ENCODE data around the gene GNB4. TPM values are rescaled to one million over a fixed set of nuclear protein-coding genes. Genes with fewer than 3 reads are reported as not detected.

GNB4 gene
- 60.8 and 61.6 TPM in 2 replicates for total RNA-seq

DNA sequence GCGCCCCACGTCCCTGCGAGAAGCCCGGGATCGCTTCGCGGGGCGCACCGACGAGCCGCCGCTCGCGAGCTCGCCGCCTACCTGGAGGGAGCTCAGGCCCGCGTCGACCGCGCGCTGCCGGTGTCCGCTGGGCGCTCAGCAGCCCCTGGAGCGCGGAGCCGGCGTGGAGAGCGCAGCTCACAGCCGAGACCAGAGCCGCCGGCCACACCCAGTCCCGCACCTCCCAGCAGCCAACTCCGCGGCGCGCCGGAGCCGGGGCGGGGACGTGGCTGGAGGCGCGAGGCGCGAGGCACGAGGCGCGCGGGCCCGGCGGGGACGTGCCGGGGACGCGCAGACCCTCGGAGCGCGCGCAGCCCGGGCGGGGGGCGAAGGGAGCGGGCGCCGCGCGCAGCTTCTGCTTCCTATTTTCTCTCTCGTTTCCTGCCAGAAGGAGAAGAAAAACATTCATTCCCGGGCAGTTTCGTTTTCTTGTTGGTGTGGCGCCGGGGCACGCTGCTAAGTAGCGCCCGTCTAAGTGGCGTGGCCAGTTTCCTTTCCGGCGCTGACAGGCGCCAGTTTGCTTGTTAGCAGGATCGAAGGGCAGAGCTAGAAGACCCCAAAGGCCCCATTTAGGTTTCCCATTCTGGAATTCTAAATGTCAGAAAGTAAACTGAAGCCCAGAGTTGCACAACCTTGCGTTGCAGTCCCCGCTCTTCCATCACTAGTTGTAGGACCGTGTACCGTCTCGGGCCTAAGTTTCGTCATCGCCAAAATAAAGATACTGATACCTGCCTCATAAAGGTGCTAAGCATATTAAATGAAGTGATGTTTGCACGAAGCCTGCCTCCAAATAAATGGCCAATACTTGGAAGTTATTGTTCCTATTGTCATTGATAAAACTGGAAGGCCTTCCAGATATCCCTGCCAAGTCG is at the start of gene GNB4:
GNB4 (minus strand) TSS at position 206 of the 911 bp plus-strand sequence. CDS start 25,270 bp downstream, outside the sequence.
- DNase-seq (ENCODE audit: low read depth in 2 of 2), result peak; percentile 75 to 93

DNA sequence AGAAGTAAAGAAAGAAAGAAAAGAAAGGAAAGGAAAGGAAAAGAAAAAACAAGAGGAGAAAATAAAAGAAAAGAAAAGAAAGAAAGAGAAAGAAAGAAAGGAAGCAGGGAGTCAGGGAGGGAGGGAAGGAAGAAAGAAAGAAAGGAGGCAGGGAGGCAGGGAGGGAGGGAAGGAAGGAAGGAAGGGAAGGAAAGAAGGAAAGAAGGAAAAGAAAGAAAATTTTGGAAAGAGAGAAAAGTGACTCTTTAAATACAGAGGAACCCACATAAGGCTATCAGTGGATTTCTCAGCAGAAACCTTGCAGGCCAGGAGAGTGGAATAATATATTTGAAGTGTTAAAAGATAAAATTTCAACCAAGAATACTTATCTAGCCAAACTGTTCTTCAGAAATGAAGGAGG is 44.2 kb upstream of the GNB4 start:
- no peak for DNase-seq (ENCODE audit: low read depth in 2 of 2)

DNA sequence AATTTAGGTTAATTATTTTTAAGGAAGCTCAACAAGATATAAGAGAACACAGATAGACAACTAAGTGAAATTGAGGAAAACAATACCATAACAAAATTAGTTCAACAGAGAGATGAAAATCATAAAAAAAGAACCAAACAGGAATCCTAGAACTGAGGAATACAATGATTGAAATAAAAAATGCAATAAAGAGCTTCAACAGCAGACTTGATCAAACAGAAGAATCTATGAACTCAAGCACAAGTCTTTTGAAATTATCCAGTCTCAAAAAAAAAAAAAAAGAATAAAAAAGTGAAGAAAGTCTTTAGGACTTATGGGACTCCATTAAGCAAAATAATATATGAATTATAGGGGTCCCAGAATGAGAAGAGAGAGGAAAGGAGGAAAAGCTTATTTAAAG is 42.0 kb upstream of the GNB4 start:
- no peak for DNase-seq (ENCODE audit: low read depth in 2 of 2)

DNA sequence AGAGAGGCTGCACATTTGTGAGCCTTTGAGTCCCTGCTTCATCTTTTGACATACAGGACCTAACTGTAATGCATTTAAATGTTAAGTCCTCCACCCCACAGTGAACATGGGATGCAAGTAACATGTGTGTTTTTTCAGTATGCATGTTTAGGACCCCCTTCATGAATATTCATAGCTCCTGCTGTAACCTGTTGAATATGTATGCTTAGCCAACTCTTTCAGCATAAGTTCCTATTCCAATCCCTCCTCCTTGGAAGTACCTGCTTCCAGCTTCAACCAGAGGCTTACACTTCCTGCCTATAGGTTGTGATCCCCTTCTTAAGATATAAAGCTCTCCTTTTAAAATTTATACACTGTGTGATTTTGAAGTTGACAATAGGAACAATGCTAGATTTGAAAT is 36.9 kb upstream of the GNB4 start:
- DNase-seq (ENCODE audit: low read depth in 2 of 2), result no peak

DNA sequence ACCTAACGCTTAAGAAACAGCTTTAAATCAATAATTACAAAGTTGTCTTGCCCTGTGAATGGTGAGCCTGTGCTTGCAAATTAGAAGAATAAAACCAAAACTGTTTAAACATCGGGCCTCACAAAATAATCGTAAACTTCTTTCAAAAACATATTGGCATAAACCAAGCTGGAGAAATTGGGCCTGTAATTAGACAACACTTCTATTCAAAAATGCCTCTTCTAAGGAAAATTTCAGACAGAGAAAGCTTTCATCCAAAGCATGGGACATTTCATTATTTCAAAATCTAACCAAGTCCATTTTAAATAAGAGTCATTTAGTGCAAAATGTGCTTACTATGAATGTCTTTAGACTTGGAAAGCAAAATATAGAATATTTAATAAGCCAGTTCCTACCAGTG is 35.5 kb upstream of the GNB4 start:
- no peak for DNase-seq (ENCODE audit: low read depth in 2 of 2)

DNA sequence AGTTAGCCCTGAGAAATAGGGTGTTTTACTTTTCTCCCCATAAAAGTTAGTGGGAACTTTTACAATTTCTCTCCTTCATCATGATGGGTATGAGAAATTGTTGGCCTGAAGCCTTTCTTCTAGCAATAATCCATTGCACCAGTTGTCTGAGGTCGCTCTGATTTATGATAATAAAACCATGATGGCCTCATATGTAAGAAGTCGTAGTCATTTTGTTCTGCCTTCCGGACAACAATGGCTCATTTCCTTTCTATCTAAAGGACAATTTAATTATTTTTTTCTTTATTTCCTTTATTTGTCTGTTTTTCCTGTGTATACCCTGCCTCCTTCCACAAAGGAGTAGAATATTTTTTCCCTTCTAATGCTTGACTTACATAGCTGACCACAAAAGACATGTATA is 31.6 kb upstream of the GNB4 start:
- peak; percentile 66 to 79 for DNase-seq (ENCODE audit: low read depth in 2 of 2)

DNA sequence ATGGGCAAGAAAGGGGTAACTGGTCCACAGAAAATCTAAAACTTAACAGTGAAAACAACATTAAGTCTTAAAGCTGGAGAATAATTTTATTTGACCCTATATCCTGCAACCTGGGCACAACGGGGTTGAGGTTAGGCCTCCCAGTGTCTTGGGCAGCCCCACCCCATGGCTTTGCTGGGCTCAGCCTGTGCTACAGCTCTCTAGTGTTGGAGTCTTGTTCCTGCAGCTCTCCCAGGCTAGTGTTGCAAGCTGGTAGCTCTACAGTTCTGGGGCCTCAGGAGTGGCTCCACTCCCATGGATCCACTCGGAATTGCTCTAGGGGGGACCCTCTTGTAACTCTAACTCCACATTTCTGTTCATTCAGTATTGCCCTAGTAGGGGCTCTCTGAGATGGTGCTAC is 24.9 kb upstream of the GNB4 start:
- no peak for DNase-seq (ENCODE audit: low read depth in 2 of 2)

DNA sequence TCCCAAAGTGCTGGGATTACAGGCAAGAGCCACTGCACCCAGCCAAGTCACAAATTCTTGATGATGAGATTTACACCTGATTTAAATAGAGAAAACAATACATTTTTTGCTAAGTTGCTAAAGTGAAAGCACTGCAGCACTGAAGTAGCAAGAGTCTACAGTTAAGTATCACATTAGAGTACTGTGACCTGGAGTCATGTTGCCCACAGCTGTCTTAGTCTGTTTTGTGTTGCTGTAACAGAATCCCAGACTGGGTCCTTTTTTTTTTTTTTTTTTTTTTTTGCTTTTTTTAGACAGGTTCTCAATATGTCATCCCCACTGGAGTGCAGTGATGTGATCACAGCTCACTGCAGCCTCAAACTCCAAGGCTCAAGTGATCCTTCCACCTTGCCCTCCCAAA is 23.2 kb upstream of the GNB4 start:
- no peak for DNase-seq (ENCODE audit: low read depth in 2 of 2)

DNA sequence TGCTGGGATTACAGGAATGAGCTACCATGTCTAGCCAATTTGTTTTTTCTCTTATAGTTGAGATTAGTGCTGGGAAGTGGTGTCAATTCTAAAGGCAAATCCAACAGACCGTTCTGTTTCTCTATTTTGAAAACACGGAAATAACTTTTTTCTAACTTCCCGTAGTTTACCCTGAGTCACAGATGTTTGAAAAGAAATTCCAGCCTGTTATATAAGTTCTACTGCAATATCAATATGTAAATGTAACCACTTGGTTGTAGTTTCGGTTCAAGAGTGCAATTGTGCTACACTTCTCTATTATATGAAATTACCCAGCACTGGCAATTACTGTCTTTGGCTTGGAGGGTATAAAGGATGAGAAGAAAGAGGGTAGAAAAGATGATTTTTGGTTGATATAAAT is 22.3 kb upstream of the GNB4 start:
- DNase-seq (ENCODE audit: low read depth in 2 of 2), result peak; percentile 47 to 71

DNA sequence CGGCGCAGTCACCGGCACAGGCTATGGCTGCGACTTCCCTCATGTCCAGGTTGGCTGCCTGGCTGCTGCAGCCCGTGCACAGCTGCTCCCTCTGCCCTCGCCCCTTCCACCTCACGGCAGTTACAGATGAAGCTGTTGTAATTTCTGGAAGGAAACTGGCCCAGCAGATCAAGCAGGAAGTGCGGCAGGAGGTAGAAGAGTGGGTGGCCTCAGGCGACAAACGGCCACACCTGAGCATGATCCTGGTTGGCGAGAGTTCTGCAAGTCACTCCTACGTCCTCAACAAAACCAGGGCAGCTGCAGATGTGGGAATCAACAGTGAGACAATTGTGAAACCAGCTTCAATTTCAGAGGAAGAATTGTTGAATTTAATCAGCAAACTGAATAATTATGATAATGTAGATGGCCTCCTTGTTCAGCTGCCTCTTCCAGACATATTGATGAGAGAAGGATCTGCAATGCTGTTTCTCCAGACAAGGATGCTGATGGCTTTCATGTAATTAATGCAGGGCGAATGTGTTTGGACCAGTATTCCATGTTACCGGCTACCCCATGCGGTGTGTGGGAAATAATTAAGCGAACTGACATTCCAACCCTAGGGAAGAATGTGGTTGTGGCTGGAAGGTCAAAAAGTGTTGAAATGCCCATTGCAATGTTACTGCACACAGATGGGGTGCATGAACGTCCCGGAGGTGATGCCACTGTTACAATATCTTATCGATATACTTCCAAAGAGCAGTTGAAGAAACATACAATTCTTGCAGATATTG is 13.2 kb upstream of the GNB4 start:
- DNase-seq (ENCODE audit: low read depth in 2 of 2), result no peak

DNA sequence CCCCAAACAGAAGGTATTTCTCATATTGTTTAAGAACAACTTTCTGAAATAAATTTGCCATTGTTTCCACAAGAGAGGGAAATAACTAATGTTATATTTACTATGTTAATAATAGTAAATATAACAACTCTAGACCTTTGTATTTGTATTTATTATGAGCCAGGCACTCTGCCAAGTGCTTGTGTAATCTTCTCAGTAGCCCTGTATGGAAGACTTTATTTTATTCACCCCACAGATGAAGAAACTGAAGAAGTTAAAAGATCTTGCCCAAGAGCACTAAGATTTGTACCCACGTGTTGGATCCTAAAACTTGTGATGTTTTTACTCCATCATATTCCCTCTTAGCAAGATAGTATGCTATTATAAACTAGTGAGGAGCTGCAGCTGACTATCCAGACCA is 12.0 kb upstream of the GNB4 start:
- DNase-seq (ENCODE audit: low read depth in 2 of 2), result no peak

DNA sequence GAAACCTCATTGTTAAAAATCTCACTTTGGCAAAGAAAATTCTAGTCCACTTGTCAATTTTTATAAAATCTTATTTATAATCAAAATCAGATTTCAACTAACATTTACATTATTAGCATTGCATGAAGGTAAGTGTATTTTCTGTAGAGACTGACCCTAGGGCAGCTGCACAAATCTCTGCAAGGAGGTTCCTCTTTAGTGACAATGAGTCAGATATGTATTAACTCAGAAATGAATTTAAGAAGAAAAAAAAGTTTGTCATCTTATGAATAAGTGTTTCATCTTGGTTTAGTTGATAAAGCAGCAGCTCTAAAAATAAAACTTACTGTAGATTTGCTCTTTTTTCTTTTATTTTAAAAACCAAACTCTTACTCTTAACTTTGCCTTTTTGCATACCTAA is 9.0 kb upstream of the GNB4 start:
- no peak for DNase-seq (ENCODE audit: low read depth in 2 of 2)

DNA sequence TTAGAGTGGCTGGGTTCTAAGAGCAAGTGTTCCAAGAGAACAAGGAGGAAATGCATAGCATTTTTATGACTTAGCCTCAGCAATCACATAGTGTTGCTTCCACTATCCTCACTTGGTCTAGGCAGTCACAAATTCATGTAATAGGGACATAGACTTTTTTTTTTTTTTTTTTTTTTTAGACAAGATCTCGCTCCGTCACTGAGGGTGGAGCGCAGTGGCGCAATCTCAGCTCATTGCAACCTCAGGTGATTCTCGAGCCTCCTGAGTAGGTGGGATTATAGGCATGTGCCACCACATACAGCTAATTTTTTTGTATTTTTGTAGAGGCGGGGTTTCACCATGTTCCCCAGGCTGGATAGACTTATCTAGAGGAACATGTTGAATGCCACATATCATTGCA is 4.7 kb upstream of the GNB4 start:
- no peak for DNase-seq (ENCODE audit: low read depth in 2 of 2)

DNA sequence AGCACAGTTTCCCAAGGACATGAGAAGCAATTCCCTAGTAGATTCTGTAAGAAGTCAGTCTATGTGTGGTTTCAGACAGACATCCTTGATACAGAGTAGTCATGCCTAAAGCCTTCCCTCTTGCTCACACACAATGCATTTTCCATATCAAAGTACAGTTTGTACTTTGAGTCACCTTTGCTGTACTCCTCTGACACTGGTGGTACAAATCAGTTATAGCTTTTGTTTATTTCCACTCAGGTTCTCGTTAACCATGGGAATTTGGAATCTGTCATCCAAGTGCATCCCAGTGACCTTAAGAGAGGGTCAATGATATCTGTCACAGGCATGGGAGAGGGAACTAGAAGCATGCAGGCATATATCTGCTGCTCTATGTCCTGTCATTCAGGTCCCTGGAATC is 3.6 kb upstream of the GNB4 start:
- DNase-seq (ENCODE audit: low read depth in 2 of 2), result no peak

DNA sequence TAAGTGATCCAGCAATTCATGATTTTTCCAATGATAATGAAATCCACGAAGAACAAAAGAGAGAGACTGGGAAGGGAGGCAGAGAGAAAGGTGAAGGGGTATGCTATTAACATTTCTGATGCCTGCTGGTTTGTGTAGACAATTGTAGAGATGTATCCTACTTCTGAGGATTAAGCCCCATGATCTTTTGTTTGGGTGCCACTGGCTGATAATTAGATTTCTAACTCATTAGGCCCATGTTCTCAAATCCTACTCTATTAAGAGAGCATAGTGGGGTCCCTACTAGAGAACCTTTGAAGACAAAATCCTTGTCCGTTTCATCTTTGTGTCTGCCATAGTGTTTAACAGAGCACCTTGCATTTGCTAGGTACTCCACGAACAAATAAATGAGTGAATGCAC is 2.7 kb upstream of the GNB4 start:
- DNase-seq (ENCODE audit: low read depth in 2 of 2), result no peak

DNA sequence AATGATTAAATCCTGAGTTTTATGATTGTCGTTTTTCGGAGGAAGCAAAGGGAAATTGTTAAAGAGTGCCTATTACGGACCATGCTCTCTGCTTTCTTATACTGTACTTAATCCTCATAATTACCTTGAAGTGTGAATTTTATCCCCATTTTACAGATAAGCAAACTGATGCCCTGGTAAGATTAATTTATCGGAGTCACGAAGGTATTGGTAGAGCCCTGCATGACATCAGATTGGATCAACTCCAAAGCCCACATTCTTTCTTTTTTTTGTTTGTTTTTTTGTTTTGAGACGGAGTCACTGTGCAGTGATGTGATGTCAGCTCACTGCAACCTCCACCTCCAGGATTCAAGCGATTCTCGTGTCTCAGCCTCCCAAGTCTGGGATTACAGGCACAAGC is 1.6 kb upstream of the GNB4 start:
- DNase-seq (ENCODE audit: low read depth in 2 of 2), result no peak

DNA sequence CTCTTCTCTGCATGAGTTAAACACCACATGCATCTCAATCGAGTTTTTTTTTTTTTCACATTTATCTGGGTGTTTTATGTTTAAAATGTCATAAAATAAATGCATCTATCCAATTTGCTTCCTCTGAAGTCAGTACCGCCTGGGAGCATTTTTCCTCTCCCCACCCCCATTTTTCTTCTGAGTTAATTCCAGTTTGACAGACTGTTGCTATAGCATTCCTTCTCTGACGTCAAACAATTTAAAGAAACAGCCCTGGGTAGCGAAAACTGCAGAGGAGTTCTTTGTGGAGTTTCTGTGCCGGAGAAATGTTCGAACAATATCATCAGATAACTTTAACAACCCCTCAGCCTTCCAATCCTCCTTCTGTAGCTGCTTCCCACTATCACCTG is 900 bp upstream of the GNB4 start:
- DNase-seq (ENCODE audit: low read depth in 2 of 2), result peak in 1 of 2 donors; percentile 44

DNA sequence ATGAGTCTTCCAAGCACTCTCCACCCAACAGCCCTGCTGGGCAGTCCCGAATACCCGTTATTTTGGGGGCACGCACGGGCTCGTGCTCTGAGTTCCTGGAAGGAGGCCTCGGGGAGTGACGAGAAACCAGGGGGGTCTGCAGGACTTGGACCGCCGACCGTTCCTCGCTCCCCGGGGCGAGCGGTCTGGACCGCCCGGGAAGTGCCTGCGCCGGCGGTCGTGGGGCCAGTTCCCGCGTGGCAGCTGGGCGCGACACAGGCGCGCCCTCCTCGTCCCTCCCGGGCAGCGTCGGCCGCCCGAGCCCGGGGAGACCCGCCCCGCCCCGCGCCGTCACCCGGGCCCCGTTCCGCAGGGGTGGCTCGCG is 387 bp downstream of the GNB4 start:
- DNase-seq (ENCODE audit: low read depth in 2 of 2), result peak in 1 of 2 donors; percentile 48

DNA sequence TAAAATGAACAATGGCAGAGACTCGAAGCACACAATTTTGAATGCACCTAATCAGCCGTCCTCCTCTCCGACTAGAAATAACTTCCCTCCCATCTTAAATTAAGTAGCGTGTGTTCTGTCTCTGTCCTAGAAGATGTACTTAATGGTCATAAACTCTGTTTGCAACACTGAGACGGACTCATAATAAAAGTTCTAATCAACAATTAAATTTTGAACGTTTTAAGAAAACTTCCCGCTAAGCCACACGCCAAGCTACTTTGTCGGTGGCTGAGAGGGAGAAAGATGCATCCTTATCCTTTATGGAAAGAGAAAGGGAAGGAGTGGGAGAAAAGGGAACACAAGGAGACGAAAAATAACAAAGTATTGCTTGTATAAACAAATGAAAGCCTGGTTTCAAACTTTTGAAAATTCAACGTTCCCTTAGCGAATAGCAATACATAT is 989 bp downstream of the GNB4 start:
- peak in 1 of 2 donors; percentile 29 for DNase-seq (ENCODE audit: low read depth in 2 of 2)

DNA sequence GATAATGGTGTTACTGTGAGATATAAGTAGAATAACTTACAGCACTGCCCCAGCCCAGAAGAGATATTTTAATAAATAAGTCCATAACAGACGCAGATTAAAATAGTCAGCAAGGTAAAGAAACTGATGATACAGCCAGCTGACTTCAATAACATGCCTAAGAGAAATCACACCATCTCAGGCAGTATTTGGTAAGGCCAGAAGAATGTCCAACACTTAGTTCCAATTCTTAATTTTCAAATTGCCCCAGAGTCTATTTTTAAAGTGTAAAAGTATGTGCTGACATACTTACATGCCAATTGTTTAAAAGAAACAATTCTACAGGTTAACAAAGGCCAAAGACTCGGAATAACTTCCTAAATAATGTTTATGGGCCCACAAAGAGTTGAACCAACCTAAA is 1.6 kb downstream of the GNB4 start:
- no peak for DNase-seq (ENCODE audit: low read depth in 2 of 2)

DNA sequence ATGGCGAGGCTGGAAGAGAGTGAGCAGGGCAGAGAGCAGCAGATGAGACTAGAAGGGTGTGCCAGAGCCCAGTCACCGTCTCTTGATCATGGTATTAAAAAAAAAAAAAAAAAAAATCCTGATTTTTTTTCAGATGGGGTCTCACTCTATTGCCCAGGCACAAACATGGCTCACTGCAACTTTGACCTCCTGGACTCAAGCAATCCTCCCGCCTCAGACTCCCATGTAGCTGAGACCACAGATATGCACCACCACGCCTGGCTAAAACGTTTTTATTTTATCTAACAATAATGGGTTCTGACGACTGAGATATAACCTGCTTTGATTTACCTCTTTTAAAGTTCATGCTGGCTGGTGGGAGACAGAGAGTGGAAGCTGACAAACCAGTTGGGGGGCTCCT is 4.0 kb downstream of the GNB4 start:
- DNase-seq (ENCODE audit: low read depth in 2 of 2), result no peak

DNA sequence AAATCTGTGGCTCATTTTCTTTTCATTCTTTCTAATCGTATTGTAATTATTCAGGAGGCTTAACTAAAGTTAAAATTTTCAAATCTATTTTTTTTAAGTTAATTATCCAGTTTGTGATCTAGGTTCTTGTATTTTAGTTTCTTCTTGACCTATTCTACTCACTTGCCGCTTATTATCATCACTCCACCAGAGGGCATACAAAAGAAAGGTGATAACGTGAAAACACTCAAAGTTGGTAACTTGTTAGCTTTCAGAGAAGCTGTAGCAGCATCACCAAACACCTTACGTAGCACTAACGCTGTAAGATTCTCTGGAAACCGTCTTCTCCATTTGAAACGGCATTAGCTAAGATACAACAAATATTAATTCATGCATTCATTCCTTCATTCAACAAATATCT is 4.8 kb downstream of the GNB4 start:
- peak; percentile 60 to 61 for DNase-seq (ENCODE audit: low read depth in 2 of 2)

DNA sequence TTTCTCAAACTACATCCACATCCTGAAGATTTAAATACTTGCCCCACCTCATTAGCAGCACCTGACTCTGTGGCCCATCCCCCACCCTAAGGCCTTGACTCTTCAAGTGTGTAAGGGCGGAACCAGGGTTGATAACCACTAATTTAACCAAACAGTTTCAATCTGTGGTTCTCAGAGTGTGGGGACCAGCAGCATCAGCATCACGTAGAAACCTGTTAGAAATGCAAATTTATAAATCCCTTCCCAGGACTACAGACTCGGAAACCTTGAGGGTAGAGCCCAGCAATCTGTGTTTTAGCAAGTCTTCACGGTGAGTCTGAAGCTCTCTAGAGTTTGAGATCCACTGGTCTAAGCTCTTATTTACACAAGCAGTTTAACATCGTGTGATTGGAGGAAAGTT is 12.4 kb downstream of the GNB4 start:
- DNase-seq (ENCODE audit: low read depth in 2 of 2), result no peak

Data from dermis microvascular lymphatic vessel endothelial cell (primary cell).